H4 (cell line): ENCODE data around the gene ARPP19. TPM values are rescaled to one million over a fixed set of nuclear protein-coding genes. Genes with fewer than 3 reads are reported as not detected.
"Not testable (repeated sequence)": the region's sequence is repeated elsewhere in the genome, so short reads cannot be mapped to it uniquely, and the experiment has no call there.

Experiments
- DNase-seq: peaks from one replicate; pipeline ENCODE4 v3.0.0-alpha.2; 2015; ENCODE audit warnings: low spot score
- total RNA-seq: library from RNA; depleted of rRNA; stranded (reverse); fragments of >200 nt; shearing (Covaris generic); gene quantifications from 2 replicates; pipeline ENCODE4 v1.2.3, GENCODE V29; 2014

Gene ARPP19
- total RNA-seq, 1 experiment from 2014 or later = 109 TPM

DNA sequence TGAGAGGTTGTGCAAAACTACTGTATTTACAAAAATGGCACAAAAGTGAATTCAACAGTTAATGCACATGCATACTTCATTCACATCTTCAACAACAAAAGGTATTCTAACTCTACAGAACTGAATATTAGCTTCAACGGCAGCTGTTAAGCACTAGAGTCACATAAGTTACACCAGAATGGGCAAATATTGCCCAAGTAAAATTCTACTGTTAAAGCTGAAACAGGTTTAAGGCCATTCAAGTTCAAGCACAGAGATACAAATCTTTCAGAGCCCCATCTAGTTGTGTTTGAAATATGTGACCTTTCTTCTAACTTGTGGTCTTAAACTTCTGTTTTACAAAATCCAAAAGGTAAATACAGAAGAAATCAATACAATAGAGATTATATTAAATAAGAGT, 17.6 kb downstream of the ARPP19 start:
- DNase-seq = not testable (repeated sequence)

DNA sequence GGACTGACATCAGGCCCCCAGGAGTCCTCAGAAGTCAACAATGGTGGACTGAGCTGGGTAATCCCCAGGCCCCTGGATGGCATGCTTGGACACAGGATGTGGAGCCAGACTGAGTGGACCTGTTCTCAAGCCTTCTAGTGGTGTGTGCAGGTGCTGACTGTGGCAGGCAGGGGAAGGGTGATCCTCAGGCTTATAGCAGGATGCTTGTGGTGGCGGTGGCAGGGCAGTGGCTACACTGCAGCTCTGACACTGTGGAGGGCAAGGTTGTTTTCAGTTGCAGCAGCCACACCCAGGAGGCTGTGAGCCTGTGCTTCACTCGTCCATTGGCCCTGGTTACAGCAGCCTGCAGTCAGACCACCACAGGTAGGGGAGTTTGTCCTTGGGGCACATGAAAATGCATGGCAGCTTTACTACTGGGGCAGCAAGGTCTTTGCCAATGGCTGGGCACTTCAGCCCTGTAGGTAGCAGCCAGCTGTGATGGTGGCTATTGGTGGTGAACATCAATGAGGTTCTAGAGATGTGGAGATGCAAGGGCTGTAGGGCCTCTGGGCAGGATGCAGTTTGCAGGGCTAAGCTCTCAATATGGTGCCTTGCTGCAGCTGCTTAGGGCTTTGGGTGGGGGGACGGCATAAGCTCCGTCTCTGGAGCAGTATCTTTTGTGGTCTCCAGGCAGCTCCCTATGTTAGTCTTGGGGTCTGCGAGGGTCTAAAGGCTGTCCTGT, 22.6 kb downstream of the ARPP19 start:
- no peak for DNase-seq

DNA sequence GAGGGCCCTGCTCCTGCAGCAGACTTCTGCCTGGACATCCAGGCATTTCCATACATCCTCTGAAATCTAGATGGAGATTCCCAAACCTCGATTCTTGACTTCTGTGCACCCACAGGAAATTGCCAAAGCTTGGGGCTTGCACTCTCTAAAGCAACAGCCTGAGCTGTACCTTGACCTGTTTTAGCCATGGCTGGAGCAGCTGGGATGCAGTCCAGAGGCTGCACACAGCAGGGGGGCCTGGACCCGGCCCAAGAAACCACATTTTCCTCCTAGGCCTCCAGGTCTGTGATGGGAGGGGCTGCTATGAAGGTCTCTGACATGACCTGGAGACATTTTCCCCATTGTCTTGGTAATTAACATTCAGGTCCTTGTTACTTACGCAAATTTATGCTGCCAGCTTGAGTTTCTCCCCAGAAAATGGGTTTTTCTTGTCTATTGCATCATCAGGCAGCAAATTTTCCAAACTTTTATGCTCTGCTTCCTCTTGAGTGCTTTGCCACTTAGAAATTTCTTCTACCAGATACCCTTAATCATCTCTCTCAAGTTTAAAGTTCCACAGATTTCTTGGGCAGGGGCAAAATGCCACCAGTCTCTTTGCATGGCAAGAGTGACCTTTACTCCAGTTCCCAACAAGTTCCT, 28.3 kb downstream of the ARPP19 start:
- no peak for DNase-seq

DNA sequence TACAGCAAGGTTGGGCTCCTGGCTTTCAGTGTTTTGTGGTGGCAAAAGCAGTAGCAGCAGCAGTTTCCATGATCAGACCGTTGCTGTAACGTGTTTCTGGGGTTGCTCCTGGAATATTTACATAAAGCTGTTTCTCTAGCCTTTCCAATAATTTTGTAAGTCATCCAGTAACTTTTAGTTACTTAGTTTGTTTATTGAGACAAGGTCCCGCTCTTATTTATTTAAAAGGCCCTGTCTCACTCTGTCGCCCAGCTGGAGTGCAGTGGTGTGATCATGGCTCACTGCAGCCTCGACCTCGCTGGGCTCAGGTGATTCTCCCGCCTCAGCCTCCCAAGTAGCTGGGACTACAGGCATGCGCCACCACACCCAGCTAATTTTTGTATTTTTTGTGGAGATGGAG, 31.4 kb downstream of the ARPP19 start:
- no peak for DNase-seq

DNA sequence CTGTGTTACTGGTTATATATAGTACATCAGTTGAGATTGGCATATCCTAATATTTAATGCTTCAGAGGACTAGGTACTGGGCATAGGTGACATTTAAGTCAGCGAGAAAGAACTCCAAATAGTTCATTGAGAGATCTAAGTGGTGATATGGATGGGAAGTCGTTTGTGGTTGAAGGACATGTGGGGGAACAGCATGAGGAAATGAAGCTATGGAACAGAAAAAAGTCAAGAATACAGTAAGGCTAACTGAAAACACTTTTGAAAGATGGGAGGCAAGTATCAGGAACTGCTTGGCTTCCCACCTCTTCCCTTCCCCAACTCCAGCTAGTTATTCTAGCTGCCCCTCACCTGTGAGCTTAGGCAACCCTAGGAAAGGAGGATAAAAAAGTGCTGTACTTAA, 36.4 kb downstream of the ARPP19 start:
- no peak for DNase-seq

DNA sequence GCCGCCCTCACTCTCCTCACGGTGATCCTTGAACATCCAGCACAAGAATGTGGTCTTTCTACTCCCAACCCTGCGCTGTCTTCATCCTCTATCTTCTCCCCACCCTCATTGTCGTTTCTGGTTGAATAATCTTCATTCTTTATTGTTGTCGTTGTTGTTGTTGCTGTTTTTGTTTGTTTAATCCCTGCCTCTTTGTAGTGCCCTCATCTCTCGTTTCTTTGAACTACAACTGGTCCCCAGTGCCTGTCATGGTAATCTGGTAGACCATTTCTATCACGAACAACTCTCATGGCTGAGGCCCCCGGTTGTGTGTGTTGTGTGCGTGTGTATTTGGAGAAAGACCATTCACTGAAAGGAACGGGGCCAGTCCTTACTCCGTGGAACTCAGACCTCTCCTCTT, 38.9 kb downstream of the ARPP19 start:
- no peak for DNase-seq

DNA sequence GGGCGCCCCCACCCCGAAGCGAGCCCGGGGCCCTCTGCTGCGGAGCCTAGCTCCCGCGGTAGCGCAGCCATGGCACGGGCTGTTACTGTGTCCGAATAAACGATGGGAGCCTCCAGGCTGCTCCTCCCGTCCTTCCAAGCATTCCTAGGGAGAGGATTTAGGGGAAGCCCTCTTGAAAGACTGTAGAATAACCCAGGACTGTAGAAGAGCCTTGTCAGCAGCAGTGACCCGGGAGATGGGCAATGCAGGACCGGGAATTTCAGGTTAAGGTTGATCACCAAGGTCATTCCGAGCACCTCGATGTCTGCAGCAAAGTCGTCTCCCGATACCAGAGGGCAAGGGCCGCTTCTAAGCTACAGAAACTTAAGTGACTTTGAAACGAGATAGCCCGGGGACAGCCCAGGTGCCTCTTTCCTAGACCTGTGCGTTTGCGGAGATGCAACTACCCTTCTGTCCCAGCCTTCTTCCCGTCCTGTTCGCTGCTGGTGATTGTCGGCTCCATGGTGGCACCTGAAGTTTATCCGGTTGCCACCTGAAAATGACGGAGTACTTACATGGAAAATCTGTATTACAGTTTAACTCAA, 39.4 kb downstream of the ARPP19 start:
- no peak for DNase-seq

DNA sequence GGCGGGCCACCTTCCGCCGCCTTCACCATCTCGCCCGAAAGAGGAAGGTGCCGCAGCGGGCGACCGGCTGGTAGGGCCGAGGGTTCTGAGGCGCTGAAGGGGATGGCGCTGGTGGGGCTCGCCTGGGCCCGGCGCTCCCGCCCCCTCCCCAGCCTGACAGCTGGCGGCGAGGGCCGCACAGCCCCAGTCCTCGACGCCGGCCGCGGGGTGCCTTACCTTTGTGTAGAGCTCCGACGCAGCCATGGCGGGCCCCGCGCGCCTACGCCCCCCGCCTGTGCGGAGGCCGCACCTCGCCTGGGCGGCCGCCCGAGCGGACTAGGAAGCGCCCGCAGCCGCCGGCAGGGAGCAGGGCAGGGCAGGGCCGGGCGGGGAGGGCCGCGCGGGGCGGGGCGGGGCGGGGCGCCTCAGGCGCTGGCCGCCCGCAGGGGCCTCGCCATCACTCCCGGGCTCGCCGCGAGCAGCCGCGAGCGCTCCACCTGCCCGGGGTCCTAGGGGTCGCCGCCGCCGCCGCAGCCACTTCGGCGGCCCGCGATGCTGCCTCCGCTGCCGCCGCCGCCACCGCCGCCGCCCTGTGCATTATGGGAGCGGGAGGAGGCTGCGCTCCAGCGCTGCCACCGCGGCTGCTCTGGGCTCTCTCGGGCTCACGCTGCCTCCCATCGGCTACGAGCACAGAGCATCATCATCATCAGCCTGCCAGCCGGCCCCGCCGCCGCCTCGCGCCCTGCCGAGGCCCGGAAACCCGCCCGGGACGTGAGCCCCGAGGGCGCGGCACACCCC, 40.1 kb downstream of the ARPP19 start, which contains the start of gene MYO5A:
MYO5A (minus strand) TSS at position 317 of the 777 bp plus-strand sequence; CDS start at position 243, 74 bp downstream.
- peak; percentile 37 for DNase-seq

DNA sequence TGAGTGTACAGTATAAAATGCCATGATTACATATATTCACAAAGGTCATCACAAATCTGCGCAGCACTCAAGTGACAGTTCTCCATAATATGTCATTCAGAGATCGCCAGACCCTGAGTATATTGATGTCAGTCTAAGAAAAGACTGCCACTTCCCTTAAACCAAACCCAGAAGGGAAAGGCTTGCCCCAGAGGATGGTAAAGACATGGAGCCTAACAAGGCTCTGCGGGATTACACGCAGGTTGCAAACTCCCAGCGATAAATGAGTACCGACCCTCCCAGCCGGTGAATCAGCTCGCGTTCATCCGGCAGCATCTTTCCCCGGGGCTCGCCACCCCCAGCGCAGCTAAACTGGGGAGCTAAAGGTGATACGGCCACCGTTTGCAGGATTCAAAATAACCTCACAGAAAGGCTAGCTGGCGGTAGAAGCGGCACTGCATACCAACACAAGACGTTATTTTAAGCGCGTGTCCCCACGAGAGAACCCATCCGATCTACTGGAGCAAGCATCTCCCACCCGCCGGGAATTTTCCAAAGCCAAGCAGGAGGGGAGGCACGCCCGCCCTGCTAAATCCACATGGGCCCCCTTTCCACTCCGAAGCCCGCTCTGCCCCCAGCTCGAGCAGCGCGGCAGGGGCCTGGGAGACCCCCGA, 40.8 kb downstream of the ARPP19 start:
- no peak for DNase-seq

DNA sequence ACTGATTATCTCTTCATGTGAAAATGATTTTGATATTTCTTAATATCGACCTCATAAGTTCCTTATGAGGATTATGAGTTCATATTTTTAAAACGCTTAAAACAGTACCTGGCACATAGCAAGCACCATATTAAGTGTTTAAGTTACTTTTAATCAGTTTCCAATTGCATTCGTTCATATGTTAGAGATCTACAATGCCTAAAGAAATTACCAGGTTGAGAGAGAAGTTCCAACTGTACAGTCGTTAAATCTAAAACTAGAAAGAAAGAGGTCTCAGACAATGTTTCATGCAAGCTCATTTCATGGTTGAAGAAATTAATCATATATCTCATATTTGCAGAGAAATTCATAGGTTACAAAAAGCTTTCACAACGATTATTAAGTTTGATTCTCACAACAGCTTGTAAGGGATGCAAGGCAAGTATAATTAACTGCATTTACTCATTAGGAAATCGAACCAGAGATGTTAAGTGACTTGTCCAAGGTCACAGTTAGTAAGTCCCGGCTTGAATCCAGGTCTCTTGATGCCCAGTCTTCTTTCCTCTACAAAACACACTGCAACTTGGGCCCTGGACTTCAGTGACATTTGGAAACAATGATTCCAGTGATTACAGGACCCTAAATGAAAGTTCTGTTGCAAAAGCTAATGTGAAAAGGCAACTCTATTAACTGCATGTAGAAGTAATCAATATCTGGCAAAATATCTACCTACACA, 41.5 kb downstream of the ARPP19 start:
- DNase-seq = no peak

DNA sequence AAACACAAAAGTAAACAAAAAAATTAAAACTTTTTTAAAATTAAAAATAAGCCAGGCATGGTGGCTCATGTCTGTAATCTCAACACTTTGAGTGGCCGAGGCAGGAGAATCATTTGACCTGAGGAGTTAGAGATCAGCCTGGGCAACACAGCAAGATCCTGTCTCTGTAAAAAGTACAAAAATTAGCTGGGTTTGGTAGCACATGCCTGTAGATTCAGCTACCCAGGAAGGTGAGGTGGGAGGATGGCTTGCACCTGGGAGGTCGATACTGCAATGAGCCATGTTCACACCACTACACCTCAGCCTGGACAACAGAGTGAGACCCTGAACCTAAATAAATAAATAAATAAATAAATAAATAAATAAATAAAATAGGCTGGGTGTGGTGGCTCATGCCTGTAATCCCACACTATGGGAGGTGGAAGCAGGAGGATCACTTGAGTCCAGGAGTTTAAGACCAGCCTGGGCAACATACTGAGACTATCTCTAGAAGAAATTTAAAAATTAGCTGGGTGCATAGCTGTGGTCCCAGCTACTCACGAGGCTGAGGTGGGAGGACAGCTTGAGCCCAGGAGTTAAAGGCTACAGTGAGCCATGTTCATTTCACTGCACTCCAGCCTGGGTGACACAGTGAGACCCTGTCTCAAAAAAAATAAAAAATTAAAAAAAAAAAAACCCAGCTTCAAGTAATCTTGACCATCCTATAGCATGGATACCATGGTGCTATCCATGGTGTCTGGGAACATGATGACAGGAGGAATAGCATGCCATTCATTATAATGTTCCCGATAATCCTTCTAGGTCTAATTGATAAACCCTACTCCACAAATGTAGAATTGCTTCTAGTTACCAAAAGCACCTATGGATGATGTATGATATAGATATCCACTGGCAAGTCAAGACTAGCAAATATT, 44.4 kb downstream of the ARPP19 start:
- DNase-seq = no peak

DNA sequence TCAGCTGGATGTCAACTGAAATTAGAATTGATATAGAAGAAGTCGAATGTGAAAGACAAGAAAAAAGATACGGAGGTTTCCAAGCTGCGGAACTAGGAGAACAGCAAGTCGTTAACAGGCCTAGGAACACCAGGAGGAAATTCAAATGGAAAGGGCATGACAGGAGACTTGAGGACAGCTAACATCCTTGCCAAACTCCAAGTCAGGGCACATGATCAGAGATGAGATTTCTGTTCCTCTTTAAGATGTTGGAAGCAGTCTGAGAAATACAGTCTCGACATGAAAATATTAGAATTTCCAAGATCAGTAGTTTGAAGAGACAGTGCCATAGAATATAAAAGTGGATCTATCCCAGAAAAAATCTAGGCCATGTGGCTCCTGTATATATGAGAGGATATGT, 45.2 kb downstream of the ARPP19 start:
- no peak for DNase-seq

DNA sequence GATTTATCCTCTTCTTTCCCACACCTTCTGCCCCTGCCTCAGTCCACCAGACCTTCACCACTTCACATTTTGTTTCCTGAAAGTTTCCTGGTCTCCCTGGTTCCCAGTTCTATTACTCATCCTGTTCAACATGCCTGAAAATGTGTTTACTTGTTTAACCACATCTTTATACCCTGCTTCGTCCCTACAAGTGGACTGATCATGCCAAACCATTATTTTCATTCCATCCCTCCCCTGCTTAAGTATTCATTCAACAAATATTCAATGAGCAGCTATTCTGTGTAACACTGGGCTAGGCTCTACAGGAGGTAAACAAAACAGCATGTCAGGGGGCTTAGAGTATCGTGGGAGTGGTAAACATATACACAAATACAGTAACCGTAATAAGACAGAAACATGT, 45.6 kb downstream of the ARPP19 start:
- peak; percentile 63 for DNase-seq

DNA sequence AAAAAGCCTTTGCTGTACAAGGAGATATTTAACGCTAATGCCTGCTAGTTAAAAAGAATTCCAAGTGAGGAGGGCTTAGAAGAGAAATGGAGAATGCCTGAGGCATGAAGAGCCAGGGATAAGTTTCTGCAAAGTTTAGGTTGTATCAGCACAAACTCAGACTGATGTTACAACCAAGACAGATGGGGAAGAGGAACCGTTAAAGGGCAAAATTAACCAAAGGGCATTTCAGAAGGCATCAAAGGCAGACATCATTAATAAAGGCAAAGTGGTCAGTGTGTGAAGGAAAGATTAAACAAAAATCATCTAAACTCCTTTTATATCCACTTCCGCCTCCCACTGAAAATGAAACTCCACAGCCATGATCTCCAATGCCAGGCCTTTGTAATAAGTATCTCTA, 47.1 kb downstream of the ARPP19 start:
- DNase-seq = no peak

DNA sequence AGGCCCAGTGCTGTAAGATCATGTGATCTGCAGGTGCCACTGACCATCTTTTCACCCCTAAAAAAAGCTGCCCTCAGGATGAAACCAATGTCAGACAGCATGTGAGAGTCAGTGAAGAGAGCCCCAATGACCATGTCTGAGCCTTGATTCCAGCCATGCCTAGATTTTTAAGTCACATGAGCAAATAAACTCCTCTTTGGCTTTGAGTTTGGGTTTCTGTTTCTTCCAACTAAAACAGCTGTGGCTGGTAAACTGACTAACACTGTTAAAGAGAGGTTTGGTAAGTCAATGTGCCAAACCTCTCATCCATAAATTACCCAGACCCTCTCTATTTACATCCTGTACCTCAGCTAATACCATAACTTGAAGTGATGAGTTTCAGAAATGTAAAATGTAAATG, 48.4 kb downstream of the ARPP19 start:
- no peak for DNase-seq

DNA sequence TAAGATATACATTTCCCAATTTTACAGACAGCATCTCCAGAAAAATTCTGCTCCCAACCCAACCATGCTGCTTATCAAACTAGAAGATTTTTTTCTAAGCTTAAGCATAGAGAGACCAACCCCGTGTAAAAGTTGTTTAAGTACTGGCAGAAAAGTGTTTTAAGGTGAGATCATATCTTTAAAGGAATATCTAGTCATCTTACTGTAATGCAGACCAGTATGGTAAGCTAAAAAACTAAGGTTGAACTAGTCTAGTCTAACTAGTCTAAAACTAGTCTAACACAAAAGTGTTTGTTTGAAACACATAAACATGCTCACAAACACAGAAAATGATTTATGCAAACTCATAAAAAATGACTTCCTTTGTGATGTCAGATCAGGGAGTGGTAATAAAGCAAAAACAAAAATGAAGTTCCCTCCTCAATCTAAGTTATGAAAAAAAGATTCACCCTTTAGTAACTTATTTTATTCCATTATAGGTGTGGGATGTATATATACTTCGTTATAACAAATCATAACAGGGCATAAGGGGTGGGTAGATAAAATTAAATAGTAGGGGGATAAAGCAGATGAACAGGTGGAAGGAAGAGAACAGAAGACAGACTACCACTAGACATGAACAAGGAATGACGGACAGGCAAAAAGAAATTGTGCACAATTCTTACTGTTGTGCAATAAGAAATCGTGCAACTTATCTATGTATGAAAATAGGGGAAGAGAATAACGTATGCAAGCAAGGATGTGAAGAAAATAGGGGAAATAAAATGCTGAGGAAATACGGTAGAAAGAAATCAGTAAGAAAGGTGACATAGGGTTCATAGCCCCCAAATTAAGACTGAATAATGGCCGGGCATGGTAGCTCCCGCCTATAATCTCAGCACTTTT, 50.1 kb downstream of the ARPP19 start:
- DNase-seq = no peak

DNA sequence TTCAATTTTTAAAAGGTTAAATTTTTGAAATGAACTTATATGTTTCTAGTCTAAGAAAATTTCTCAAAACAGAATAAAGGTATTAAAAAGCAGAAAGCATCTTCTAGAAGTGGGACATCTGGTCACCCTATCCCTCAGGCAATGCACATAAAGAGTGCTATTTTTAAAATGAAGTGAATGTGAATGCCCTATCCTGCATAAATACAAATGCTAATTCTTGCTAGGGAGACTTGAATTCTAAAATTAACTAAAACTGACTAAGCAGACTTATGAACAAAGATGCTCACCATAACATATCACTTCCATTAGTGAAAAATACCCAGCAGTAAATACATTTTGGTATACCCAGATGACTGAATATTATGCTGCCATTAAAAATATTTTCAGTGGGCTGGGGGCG, 51.8 kb downstream of the ARPP19 start:
- no peak for DNase-seq

DNA sequence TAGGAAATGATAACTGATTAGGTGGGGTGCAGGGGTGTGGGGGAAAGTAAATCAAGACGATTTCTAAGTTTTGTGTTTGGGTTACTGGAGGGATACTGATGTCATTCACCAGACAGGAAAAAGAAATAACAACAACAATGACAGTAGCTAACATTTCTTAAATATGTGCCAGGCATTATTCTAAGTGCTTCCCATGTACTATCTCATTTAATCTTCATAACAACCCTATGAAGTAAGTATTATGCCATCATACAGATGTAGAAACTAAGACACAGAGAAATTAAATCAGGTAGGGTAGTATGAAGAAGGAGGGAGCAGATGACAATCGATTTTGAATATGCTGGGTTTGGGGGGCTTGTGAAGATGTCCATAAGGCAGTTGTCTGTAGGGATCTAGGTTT, 53.5 kb downstream of the ARPP19 start:
- DNase-seq = no peak

DNA sequence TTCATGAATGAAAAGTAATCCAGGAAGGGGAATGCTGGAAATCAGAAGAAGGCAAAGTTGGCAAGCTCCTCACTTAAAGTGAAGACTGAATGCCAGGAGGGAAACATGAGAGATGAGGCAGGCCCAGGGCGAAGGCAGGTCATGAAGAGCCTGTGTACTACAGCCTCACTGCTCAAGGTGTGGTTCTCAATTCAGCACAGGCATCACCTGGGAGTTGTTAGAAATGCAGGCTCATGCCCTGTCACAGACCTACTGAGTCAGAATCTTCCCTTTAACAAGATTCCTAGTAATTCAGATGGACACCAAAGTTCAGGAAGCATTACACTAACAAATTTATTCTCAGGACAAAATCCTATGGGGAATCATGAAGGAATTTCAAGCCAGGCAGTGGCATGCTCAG, 54.3 kb downstream of the ARPP19 start:
- no peak for DNase-seq
